GM12864 (cell line): ENCODE measurements around the gene CDH4.

Experiments
- DNase-seq: peaks from one replicate; pipeline ENCODE4 v3.0.0-alpha.2; 2011; ENCODE audit warnings: low read depth
- H3K4me3 ChIP-seq: 2 replicates; pipeline ENCODE4 v1.5.1; 2011; ENCODE audit warnings: mild to moderate bottlenecking, low read depth, low read length, control low read depth
- TF ChIP-seq, protein P1 (sequence below): IDR thresholded peaks from 2 replicates; pipeline ENCODE4 v1.5.1; 2011; ENCODE audit warnings: low read depth, mild to moderate bottlenecking, moderate library complexity, low read length, control low read depth, inconsistent platforms; ENCODE audit errors: missing control alignments

The CDH4 gene

DNA sequence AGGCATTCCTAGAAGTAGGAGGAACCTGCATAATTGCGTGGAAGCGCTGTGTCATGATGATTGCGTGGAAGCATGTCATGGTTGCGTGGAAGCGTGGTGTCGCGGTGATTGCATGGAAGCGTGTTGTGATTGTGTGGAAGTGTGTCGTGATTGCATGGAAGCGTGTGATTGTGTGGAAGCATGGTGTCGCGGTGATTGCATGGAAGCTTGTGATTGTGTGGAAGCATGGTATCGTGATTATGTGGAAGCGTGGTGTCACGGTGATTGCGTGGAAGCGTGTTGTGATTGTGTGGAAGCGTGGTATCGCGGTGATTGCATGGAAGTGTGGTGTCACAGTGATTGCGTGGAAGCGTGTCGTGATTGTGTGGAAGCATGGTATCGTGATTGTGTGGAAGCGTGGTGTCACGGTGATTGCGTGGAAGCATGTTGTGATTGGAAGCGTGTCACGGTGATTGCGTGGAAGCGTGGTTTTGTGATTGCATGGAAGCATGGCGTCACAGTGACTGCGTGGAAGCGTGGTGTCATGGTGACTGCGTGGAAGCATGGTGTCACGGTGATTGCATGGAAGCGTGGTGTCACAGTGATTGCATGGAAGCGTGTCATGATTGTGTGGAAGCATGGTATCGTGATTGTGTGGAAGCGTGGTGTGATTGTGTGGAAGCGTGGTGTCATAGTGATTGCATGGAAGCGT, 667.8 kb downstream of the CDH4 start:
- no peak for DNase-seq
- TF ChIP-seq, protein P1, sequence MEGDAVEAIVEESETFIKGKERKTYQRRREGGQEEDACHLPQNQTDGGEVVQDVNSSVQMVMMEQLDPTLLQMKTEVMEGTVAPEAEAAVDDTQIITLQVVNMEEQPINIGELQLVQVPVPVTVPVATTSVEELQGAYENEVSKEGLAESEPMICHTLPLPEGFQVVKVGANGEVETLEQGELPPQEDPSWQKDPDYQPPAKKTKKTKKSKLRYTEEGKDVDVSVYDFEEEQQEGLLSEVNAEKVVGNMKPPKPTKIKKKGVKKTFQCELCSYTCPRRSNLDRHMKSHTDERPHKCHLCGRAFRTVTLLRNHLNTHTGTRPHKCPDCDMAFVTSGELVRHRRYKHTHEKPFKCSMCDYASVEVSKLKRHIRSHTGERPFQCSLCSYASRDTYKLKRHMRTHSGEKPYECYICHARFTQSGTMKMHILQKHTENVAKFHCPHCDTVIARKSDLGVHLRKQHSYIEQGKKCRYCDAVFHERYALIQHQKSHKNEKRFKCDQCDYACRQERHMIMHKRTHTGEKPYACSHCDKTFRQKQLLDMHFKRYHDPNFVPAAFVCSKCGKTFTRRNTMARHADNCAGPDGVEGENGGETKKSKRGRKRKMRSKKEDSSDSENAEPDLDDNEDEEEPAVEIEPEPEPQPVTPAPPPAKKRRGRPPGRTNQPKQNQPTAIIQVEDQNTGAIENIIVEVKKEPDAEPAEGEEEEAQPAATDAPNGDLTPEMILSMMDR, result no peak
- no peak overlapping the region for H3K4me3 ChIP-seq

DNA sequence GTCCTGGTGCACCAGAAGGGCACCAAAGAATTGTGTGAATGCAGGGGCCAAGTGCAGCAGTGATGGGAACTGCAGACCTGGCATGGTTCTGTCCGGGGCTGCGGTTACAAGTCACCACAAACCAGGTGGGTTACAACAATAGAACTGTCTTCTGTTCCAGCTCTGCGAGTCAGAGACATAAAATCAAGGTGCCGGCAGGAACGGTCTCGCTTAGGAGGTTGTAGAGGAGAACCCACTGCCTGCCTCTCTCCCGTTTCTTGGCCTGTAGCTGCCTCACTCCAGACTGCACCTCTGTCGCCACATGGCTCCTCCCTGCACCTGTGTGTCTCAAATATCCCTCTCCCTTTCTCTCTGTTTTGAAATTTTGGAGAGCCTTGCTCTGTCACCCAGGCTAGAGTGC, 670.4 kb downstream of the CDH4 start:
- no peak for DNase-seq
- TF ChIP-seq, protein P1, result no peak
- no peak overlapping the region for H3K4me3 ChIP-seq

DNA sequence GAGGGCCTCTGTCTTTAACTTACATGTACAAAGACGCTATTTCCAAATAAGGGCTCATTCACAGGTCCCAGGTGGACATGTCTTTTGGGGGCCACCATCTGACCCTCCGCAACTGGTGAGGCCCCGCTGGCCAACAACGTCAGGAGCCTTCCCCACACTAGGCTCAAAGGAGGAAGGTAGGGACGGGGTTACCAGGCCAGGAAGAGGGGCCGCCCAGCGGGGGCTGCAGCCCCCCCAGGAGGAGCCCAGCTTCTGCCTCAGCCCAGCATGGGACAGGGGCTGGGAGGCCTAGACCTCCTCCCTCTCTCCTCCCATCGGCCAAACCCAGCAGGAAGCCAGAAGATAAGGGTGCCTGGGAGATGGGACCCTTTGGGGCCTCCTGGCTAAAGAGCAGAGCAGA, 670.9 kb downstream of the CDH4 start:
- TF ChIP-seq, protein P1, result no peak
- no peak overlapping the region for H3K4me3 ChIP-seq
- DNase-seq, result no peak

DNA sequence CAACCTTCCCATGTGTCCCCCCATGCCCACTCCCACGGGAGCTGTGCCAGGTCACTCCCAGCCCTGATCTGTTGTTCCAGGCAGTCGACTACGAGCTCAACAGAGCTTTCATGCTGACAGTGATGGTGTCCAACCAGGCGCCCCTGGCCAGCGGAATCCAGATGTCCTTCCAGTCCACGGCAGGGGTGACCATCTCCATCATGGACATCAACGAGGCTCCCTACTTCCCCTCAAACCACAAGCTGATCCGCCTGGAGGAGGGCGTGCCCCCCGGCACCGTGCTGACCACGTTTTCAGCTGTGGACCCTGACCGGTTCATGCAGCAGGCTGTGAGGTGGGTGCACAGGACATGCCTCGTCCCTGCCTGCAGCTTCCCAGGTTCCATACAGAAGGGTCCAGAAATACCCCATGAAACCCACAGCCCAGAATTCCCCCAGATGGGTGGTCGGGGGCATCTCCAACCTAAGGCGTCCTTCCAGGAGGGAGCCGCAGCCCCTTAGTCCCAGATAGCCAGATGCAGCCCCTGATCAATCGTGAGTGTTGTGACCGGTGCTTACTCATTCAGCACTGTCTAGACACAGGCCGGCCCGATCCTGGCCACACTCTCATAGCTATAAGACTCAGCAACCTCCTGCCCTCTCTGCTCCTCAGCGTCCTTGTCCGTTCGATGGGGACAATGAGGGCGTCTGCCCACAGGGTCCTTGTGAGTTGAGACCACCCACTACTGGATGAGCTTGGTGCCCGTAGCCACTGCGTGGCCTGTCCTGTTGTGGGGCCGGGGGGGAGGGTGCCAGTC, 671.5 kb downstream of the CDH4 start:
- no peak overlapping the region for H3K4me3 ChIP-seq
- TF ChIP-seq, protein P1, result no peak
- DNase-seq, result no peak

DNA sequence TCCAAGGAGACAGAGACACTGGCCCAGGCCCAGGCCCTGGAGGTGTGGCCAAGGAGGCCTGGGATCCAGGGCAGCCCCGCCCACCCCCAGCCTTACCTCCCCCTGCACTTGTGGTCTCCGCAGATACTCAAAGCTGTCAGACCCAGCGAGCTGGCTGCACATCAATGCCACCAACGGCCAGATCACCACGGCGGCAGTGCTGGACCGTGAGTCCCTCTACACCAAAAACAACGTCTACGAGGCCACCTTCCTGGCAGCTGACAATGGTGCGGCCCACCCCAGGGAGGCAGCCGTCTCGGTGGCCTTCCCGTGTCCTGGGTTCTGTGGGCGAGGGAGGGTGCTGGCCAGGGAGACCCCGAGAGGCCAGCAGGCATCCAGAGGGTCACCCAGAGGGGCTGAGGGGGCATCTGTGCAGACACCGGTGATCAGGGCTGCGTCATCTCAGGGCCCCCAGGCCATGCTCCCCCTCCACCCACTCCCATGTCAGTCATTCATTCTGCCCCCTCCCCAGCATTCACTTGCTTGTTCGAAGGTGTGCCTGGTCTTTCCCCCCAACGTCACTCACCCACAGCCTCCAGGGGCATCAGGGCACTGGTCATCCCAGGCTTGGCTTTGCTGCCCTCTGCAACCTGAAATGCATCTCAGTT, 672.3 kb downstream of the CDH4 start:
- no peak for DNase-seq
- TF ChIP-seq, protein P1, result no peak
- no peak overlapping the region for H3K4me3 ChIP-seq

DNA sequence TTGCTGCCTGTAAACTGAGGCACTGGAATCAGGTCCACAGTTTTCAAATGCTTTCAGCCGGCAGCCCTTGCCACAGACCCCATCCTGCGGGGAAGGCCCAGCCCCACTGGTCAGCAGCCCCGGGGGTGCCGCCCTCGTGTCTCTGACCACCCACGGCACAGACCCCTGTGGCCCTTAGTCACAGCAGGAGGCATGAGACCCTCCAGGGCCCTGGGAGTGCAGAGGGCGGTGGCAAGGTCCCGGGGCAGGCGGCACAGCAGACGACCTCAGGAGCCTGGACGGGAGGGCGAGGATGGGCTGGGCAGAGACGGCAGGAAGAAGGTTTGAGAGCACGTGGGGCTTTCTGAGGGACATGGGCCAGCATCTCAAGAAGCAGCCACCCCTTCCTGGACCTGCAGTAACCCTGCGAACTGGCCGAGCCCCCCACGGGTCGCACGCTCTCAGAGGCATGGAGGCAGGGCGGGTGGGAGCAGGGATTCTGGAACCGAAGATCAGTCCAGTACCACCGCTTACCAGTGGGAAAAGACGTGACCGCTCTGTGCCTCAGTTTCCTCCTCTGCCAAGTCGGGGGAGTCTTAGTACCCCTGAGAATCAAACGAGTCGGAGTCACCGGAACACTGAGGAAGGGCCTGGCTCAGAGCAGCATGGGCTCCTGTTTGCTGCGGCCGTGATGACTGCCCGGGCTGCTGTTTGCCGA, 672.9 kb downstream of the CDH4 start:
- no peak for DNase-seq
- TF ChIP-seq, protein P1, result no peak
- H3K4me3 ChIP-seq, result no peak overlapping the region
